ENCODE measurements around the gene PKDREJ.

Gene PKDREJ

GRCh38 chr22:46242076-46242475 lies 21.1 kb downstream of the PKDREJ start:
- no peak for TF ChIP-seq EZH2phosphoT487 (IDR thresholded peaks at IDR 0.05; ENCODE audit: borderline replicate concordance, low read length)
- TF ChIP-seq CTCF (IDR thresholded peaks at IDR 0.05; ENCODE audit: low read depth, low read length, poor library complexity, severe bottlenecking), result no peak
- Histone ChIP-seq H3K9me3 (ENCODE audit: control insufficient read depth, insufficient read depth, low read length) (no peaks in the 10 kb centered on the region), H3F3A (ENCODE audit: control insufficient read depth, insufficient read depth) (no peaks in the 10 kb centered on the region), H4K20me1 (ENCODE audit: control insufficient read depth, insufficient read depth, low read depth, low read length) (no peaks in the 10 kb centered on the region), H3K36me3 (ENCODE audit: control insufficient read depth, low read length) (peaks cover 5% of the 10 kb centered on the region; the same call in 1 of the 2 replicates), H3K4me2 (ENCODE audit: low read length) (no peak overlapping the region), H3K27ac (ENCODE audit: low read depth, low read length) (no peak overlapping the region), H3K27me3 (ENCODE audit: control insufficient read depth, low read length) (no peaks in the 10 kb centered on the region), H3K79me2 (ENCODE audit: control insufficient read depth, low read length) (no peaks in the 10 kb centered on the region), H3K4me3 (ENCODE audit: low read length) (no peak overlapping the region), H3K9me2 (replicated peaks; ENCODE audit: control insufficient read depth, low read length) (no peaks in the 10 kb centered on the region), H3K4me1 (ENCODE audit: control insufficient read depth, low read length) (peaks cover 20% of the 10 kb centered on the region)

DNA sequence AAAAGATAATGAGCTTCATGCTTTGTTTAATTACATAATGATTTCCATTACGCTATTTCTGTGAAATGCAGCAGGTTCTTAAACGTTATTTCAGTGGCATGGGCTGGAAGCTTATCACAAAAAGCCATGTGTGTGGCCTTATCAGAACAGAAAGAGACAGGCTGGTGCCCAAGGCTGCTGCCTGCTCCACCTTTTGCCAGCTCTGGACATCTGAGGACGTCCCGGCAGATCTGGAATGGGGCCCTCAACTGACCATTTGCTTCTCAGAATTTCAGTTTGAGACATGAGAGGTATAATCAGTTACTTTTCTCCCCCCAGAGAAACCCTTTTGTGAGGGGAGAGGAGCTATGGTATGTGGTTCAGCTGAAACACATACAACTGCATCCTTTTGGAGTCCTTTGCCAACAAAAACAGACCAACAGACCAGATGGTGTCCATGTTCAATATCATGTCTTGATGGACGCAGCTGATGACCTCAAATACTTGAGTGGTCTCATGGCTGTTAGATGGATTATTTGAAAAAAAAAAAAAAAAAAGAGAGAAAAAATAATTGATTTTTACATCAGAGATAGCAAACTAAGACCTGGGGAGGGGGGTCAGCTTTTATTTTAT lies 21.6 kb downstream of the PKDREJ start:
- H3K27me3 ChIP-seq (ENCODE audit: control insufficient read depth, low read length), result no peaks in the 10 kb centered on the region
- no peak overlapping the region for H3K4me3 ChIP-seq (ENCODE audit: low read length)
- no peak overlapping the region for H3K4me2 ChIP-seq (ENCODE audit: low read length)
- H3K79me2 ChIP-seq (ENCODE audit: control insufficient read depth, low read length), result no peaks in the 10 kb centered on the region
- H4K20me1 ChIP-seq (ENCODE audit: control insufficient read depth, insufficient read depth, low read depth, low read length), result no peaks in the 10 kb centered on the region
- H3K9me3 ChIP-seq (ENCODE audit: control insufficient read depth, insufficient read depth, low read length), result no peaks in the 10 kb centered on the region
- peaks cover 5% of the 10 kb centered on the region; the same call in 1 of the 2 replicates for H3K36me3 ChIP-seq (ENCODE audit: control insufficient read depth, low read length)
- H3K27ac ChIP-seq (ENCODE audit: low read depth, low read length), result no peak overlapping the region
- H3K4me1 ChIP-seq (ENCODE audit: control insufficient read depth, low read length), result peaks cover 20% of the 10 kb centered on the region
- H3F3A ChIP-seq (ENCODE audit: control insufficient read depth, insufficient read depth), result no peaks in the 10 kb centered on the region
- TF ChIP-seq EZH2phosphoT487 (IDR thresholded peaks at IDR 0.05; ENCODE audit: borderline replicate concordance, low read length) (no peak), CTCF (IDR thresholded peaks at IDR 0.05; ENCODE audit: low read depth, low read length, poor library complexity, severe bottlenecking) (no peak)
- no peaks in the 10 kb centered on the region for H3K9me2 ChIP-seq (replicated peaks; ENCODE audit: control insufficient read depth, low read length)

- no peaks in the 10 kb centered on the region for H3K79me2 ChIP-seq (ENCODE audit: control insufficient read depth, low read length)
- peak overlapping the region; percentile 54; the same call in 1 of the 2 replicates for H3K4me2 ChIP-seq (ENCODE audit: low read length)
- no peaks in the 10 kb centered on the region for H3K9me3 ChIP-seq (ENCODE audit: control insufficient read depth, insufficient read depth, low read length)
- peaks cover 5% of the 10 kb centered on the region; the same call in 1 of the 2 replicates for H3K36me3 ChIP-seq (ENCODE audit: control insufficient read depth, low read length)
- H4K20me1 ChIP-seq (ENCODE audit: control insufficient read depth, insufficient read depth, low read depth, low read length), result no peaks in the 10 kb centered on the region
- no peak for TF ChIP-seq CTCF (IDR thresholded peaks at IDR 0.05; ENCODE audit: low read depth, low read length, poor library complexity, severe bottlenecking)
- no peak for TF ChIP-seq EZH2phosphoT487 (IDR thresholded peaks at IDR 0.05; ENCODE audit: borderline replicate concordance, low read length)
- no peak overlapping the region for H3K4me3 ChIP-seq (ENCODE audit: low read length)
- peaks cover 20% of the 10 kb centered on the region for H3K4me1 ChIP-seq (ENCODE audit: control insufficient read depth, low read length)
- H3K27me3 ChIP-seq (ENCODE audit: control insufficient read depth, low read length), result no peaks in the 10 kb centered on the region
- H3F3A ChIP-seq (ENCODE audit: control insufficient read depth, insufficient read depth), result no peaks in the 10 kb centered on the region
- H3K9me2 ChIP-seq (replicated peaks; ENCODE audit: control insufficient read depth, low read length), result no peaks in the 10 kb centered on the region
- H3K27ac ChIP-seq (ENCODE audit: low read depth, low read length), result no peak overlapping the region
Measured at GRCh38 chr22:46240907-46241306, 22.2 kb downstream of the PKDREJ start.

Data from DOHH2 (cell line).